Non-pigmented ciliary epithelial cell (primary cell): Measurements from ENCODE around the gene ABCB1.

Experiments used
- DNase-seq: peaks from one replicate; pipeline ENCODE4 v3.0.0-alpha.2; 2010; ENCODE audit warnings: low read depth

ABCB1 gene

GRCh38 chr7:87513735-87514335, 86.8 kb downstream of the ABCB1 start:
- peak; percentile 1 for DNase-seq

GRCh38 chr7:87512906-87513305, 87.8 kb downstream of the ABCB1 start:
- no peak for DNase-seq

- no peak for DNase-seq
These were observed 89.2 kb downstream of the ABCB1 start for GRCh38 chr7:87511510-87511909.

GRCh38 chr7:87510411-87510875, 90.2 kb downstream of the ABCB1 start:
- no peak for DNase-seq

GRCh38 chr7:87507446-87507845, 93.2 kb downstream of the ABCB1 start:
- no peak for DNase-seq

- DNase-seq, result peak; percentile 10
These were observed 94.2 kb downstream of the ABCB1 start for GRCh38 chr7:87506246-87507180.

- DNase-seq, result no peak
These were observed 95.0 kb downstream of the ABCB1 start for GRCh38 chr7:87505557-87506245.

- DNase-seq, result no peak
These were observed 95.6 kb downstream of the ABCB1 start for GRCh38 chr7:87505122-87505521.

- DNase-seq, result no peak
These were observed 101.2 kb downstream of the ABCB1 start for GRCh38 chr7:87499494-87499893.

GRCh38 chr7:87498893-87499292, 101.8 kb downstream of the ABCB1 start:
- DNase-seq, result no peak

GRCh38 chr7:87497482-87497881, 103.2 kb downstream of the ABCB1 start:
- DNase-seq, result no peak

GRCh38 chr7:87495366-87495765, 105.3 kb downstream of the ABCB1 start:
- DNase-seq, result no peak

- DNase-seq, result no peak
These were observed 106.2 kb downstream of the ABCB1 start for GRCh38 chr7:87494454-87494853.

GRCh38 chr7:87483131-87483530, 117.6 kb downstream of the ABCB1 start:
- no peak for DNase-seq

- no peak for DNase-seq
These were observed 118.6 kb downstream of the ABCB1 start for GRCh38 chr7:87482115-87482514.

- peak; percentile 52 for DNase-seq
These were observed 120.3 kb downstream of the ABCB1 start for GRCh38 chr7:87480386-87480785.

GRCh38 chr7:87479951-87480350, 120.7 kb downstream of the ABCB1 start:
- DNase-seq, result no peak

- no peak for DNase-seq
These were observed 124.5 kb downstream of the ABCB1 start for GRCh38 chr7:87476179-87476557.

- no peak for DNase-seq
These were observed 125.1 kb downstream of the ABCB1 start, which contains the start of gene ABCB4 for GRCh38 chr7:87475359-87476178. Gene ABCB4 (minus strand): TSS chr7:87475680. CDS start chr7:87475465, 215 bp downstream.

GRCh38 chr7:87474533-87475358, 125.9 kb downstream of the ABCB1 start:
- peak; percentile 27 for DNase-seq

GRCh38 chr7:87473986-87474385, 126.7 kb downstream of the ABCB1 start:
- no peak for DNase-seq
